CD4-positive, alpha-beta T cell treated with Interleukin-12 subunit alpha and Interleukin-12 subunit beta, for 1 hour (primary cell): ENCODE results near the gene HCN3.
"Not testable (repeated sequence)": the region's sequence is repeated elsewhere in the genome, so short reads cannot be mapped to it uniquely, and the experiment has no call there.

Experiments
- DNase-seq: peaks from one replicate; pipeline ENCODE4 v3.0.0-alpha.2; 2020

HCN3 gene

DNA sequence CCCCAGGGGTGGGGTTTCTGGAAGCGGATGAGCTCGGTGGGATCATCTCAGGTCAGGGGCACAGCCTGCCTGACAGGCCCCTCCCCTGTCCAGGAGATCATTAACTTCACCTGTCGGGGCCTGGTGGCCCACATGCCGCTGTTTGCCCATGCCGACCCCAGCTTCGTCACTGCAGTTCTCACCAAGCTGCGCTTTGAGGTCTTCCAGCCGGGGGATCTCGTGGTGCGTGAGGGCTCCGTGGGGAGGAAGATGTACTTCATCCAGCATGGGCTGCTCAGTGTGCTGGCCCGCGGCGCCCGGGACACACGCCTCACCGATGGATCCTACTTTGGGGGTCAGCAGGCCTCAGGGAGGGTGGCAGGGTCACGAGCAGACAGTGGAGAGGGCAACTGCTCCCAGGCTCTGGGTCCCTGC is 8.4 kb downstream of the HCN3 start:
- DNase-seq = no peak

- no peak for DNase-seq
Measured at GRCh38 chr1:155286544-155286943, 9.3 kb downstream of the HCN3 start.

DNA sequence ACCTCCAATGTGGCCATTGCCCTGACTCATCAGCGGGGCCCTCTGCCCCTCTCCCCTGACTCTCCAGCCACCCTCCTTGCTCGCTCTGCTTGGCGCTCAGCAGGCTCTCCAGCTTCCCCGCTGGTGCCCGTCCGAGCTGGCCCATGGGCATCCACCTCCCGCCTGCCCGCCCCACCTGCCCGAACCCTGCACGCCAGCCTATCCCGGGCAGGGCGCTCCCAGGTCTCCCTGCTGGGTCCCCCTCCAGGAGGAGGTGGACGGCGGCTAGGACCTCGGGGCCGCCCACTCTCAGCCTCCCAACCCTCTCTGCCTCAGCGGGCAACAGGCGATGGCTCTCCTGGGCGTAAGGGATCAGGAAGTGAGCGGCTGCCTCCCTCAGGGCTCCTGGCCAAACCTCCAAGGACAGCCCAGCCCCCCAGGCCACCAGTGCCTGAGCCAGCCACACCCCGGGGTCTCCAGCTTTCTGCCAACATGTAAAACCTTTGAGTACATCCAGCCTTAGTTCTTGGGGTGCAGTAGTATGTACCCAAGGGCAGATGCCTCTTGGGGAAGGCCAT is 10.8 kb downstream of the HCN3 start:
- DNase-seq = no peak

DNA sequence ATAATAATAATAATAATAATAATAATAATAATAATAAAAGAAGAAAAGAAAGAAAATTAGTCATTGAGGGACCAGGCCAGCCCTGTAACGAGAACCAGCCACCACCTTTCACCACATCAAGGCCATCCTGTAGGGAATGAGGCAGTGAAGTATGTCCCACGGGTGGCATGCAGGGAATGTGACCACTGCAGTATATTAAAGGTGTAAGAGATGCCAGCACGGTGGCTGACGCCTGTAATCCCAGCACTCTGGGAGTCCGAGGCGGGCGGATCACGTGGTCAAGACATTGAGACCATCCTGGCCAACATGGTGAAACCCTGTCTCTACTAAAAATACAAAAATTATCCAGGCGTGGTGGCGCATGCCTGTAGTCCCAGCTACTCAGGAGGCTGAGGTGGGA is 13.7 kb downstream of the HCN3 start:
- DNase-seq = not testable (repeated sequence)

- no peak for DNase-seq
Measured at GRCh38 chr1:155293086-155293749, 16.0 kb downstream of the HCN3 start.

DNA sequence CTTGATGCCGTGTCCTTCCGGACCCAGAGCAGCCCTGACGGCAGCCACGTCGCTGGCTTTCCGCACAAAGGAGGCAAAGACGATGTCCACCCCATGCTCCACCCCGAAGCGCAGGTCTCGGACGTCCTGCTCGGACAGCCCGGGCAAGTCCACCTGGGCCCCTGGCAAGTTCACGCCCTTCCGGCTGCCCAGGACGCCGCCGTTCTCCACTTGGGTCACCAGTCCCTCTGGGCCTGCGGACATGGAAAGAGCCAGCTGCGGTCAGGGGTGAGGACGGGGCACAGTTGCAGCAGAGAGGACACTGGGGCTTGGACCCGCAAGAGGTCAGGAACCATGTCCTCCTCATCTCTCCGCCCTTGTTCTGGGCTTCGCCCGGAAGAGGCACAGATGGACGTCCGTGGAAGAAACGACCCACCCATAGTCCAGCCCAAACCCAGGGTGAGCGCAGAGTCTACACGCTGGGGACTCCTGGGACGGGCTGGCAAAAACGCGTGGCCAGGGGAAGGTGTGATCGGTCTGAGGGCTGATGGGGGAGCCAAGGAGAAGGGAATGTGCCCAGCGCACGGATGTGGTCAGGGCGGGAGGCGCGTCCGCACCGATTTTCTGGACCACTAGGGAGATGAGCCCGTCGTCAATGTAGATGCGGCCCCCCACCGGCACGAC is 17.4 kb downstream of the HCN3 start:
- DNase-seq = no peak

DNA sequence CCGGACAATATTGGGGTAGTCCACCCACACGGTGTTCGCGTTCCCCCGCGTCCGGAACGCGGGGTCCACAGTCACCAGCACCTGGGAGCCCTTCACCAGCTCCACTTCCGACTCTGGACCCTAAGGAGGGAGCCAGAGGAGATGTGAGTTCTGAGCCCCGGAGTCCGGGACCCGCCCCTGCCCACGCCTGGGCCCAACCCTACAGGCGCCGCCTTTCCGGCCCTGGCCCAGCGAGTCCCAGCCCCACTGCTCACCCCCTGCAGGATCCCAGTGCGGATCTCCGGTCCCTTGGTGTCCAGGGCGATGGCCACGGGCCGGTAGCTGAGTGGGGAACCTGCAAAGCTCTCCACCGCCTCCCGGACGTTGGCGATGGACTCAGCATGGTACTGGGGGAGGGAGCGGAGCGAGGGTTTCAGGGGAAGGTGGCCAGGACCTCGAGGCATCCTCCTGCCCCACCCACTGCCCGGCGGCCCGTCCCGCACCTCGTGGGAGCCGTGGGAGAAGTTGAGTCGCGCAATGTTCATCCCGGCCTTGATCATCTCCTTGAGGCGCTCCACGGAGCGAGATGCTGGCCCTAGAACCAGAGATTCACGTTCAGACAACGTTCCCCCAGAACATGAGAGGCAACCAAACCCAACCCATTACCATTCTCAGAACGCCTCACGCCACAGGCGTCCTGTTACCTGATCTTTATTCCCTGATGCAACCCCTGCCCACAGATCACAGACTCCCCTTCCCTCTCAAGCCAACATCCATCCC is 18.1 kb downstream of the HCN3 start:
- no peak for DNase-seq

DNA sequence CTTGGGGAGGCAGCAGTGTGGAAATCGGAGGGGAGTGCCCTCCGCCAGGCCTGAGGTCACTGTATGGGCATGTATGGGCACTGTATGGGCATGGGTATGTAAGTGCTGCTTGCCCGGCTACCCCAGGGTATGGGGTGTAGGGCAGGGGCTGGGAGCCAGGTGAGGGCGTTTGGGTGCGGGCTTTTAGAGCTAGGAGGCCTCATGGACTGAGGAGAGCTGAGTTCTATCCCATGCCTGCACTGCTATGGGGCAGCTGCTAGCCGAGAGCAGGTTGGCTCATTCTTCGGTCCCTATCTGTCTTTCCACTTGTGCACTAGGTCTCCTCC is 18.6 kb downstream of the HCN3 start:
- no peak for DNase-seq

GRCh38 chr1:155296661-155297060 is 19.4 kb downstream of the HCN3 start:
- no peak for DNase-seq

DNA sequence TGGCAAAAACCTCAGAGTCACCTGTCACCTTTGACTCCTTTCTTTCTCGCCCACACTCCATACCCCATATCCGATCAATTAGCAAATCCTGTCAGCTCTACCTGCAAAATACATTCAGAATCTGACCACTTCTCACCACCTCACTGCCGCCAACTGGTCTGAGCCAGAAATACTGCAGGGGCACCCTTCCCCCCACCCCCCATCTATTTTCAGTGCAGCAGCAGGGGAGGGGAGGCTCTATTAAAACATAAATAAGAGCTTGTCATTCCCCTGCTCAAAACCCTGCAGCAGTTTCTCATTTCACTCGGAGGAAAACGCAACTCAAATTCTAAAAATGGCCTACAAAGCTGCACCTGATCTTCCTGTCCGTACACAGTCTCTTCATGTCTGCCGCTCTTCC is 20.1 kb downstream of the HCN3 start:
- DNase-seq = no peak

DNA sequence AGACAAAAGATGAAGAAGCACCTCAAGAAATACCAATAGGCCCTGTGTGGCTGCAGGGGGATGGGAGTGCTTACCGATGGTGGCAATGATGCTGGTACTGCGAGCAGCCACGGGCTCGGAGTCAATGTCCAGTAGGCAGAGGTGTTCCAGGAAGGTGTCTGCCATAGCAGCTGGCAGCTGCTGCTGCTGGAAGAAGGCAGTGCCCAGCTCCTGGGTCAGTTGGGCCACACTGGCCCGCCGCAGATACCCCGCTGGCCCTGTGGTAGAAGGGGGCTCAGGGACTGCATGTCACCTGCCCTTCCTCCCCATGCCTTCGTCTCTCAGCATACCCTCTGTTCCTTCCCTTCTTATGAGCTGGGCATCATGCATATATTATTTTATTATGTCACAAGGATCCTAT is 22.8 kb downstream of the HCN3 start:
- DNase-seq = no peak

DNA sequence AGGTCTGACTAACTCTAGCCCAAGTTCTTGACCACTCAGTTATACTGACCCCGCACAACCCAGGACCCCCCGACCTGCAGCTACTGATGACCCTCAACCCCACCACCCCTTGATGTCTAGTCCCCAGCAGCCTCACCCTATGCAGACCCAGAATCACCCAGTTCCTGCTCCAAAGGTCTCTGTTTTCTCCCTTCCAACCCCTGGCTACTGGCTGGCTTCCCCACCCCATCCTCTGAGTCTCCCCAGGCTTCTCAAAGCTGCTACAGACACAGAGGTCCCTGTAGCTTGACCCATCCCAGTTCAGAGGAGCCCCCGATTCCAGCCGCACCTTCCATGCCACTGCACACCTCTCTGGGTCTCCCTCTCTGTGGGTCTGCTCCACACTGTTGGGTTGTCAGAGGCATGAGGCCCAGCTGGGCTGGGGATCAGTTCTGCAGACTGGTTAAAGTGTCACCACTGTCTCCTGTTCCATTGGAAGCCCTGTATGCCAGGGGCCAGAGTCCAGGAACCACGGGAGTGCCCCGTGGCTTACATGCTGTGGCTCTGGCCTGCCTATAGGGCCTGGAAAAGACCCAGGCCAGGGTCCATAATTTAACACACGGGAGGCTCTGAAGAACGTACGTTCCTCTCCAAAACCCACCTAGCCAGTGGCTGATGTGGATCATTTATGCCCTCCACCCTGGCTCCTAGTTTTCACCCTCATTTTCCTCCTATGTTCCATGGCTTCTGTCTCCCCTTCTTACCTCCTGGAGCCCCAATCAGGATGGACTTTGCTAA is 23.5 kb downstream of the HCN3 start:
- no peak for DNase-seq

- DNase-seq = no peak
Measured at GRCh38 chr1:155301342-155301841, 24.1 kb downstream of the HCN3 start, which contains the start of gene PKLR. Gene PKLR (minus strand): TSS chr1:155301438. CDS start chr1:155301395, 43 bp downstream.

- no peak for DNase-seq
Measured at GRCh38 chr1:155304558-155305063, 27.3 kb downstream of the HCN3 start.

- no peak for DNase-seq
Measured at GRCh38 chr1:155305881-155306391, 28.7 kb downstream of the HCN3 start.

- DNase-seq = peak; percentile 31
Measured at GRCh38 chr1:155307247-155307740, 30.0 kb downstream of the HCN3 start.

DNA sequence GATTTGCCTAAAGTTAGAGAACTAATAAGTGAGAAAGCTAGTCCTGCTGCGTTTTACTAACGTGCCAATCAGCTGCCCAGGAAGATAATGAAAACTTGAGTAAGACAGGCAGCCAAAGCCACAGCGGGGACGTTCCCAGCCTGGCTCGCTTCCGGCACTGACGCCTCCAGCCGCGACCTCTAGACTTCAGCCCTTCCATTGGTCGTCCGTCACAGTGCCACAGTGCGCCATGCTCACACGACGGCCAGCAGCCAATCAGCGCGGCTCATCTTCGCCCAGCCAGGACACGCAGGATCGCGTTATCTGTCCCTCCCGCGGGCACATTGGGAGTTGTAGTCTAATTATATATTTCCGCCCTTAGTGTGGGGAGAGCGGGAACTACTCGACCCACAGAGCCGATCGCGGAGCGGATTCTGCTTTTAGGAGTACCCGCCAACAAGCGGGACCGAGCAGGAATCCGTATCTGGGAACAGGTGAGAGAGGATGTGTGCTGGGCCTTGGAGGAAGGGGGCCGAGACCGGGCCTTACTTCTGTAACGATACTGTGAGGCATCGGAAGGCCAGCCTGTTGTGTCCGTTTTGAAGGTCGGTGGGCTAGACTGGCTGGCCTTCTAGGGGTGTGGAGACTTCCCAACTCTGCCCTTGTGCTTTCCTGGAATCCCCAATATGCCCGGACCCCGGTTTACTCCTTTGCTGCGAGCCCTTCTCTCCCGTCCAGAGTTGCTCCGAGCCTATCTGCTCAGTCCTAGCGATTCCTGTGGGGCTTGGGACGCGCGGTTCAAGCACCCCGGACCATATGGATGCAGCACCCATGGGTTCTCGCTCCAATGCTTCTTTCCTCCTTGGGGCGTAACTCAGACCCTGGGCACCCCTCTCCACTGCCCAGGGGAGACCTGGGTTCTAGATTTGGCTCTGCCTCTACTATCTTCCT is 31.5 kb downstream of the HCN3 start, which contains the start of gene FDPS:
Gene FDPS (plus strand): TSS at position 374 of the 930 bp plus-strand sequence. CDS start 924 bp downstream, outside the sequence.
- peak; percentile 99 for DNase-seq

GRCh38 chr1:155309423-155310021 is 32.3 kb downstream of the HCN3 start:
- DNase-seq = no peak

DNA sequence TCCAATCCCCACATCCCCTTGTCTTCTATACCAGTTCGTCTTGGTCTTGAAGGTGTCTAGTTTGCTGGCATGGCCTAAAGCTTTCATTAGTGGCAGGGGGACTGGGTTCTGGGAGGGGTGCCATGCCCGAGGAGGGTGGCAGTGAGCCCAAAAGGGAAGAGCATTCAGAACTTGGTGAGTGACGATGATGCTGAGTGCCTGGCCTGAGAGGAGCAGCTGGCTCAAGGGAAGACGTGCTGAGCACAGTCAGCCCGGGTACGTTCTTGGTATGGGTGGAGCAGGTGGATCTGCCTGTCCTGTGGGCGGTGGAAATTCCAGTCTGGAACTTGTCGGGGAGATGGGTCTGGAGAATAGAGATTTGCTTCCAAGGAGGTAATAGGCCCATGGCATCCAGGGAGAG is 36.0 kb downstream of the HCN3 start:
- DNase-seq = no peak

DNA sequence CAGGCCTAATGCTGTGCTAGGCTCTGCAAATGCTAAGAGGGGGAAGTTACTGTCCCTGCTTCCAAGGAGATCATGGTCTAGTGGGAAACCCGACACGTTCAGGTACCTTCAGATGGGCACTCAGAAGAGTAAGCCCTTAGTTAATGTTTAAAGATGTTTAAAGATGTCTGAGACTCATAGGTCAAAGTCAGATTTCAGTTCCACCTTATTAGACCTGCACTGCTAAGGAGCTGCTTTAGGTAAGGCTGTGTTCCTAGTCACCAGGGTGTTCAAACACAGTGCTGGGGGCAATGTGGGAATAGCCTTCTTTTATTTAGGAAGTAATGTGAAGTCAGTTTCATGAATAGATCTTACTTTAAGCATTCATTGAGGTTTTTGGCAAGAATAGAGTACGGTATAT is 39.7 kb downstream of the HCN3 start:
- no peak for DNase-seq
